GM19023 (cell line): Measurements from ENCODE around the gene PAX5.

Experiments used
- ATAC-seq: cut with Tn5 transposase; IDR thresholded peaks from one replicate; pipeline ENCODE4 v1.9.1; 2021; ENCODE audit warnings: mild to moderate bottlenecking, moderate library complexity; ENCODE audit not compliant: unreplicated experiment

PAX5 gene

GRCh38 chr9:36961561-36962325 is 72.3 kb downstream of the PAX5 start:
- no peak for ATAC-seq

- ATAC-seq = no peak
Observed at GRCh38 chr9:36961051-36961450, 73.0 kb downstream of the PAX5 start.

GRCh38 chr9:36960575-36960955 is 73.5 kb downstream of the PAX5 start:
- no peak for ATAC-seq

- ATAC-seq = no peak
Observed at GRCh38 chr9:36959681-36960574, 74.1 kb downstream of the PAX5 start.

- no peak for ATAC-seq
Observed at GRCh38 chr9:36956908-36957307, 77.2 kb downstream of the PAX5 start.

GRCh38 chr9:36950389-36950788 is 83.7 kb downstream of the PAX5 start:
- ATAC-seq = no peak

GRCh38 chr9:36949466-36949865 is 84.6 kb downstream of the PAX5 start:
- no peak for ATAC-seq

GRCh38 chr9:36948051-36948450 is 86.0 kb downstream of the PAX5 start:
- no peak for ATAC-seq

GRCh38 chr9:36946653-36947052 is 87.4 kb downstream of the PAX5 start:
- no peak for ATAC-seq

- ATAC-seq = no peak
Observed at GRCh38 chr9:36945999-36946398, 88.1 kb downstream of the PAX5 start.

- ATAC-seq = no peak
Observed at GRCh38 chr9:36942891-36943290, 91.2 kb downstream of the PAX5 start.

- no peak for ATAC-seq
Observed at GRCh38 chr9:36941441-36941840, 92.6 kb downstream of the PAX5 start.

GRCh38 chr9:36940881-36941280 is 93.2 kb downstream of the PAX5 start:
- no peak for ATAC-seq

- ATAC-seq = no peak
Observed at GRCh38 chr9:36940500-36940853, 93.6 kb downstream of the PAX5 start.

- ATAC-seq = no peak
Observed at GRCh38 chr9:36939655-36940499, 94.2 kb downstream of the PAX5 start.

GRCh38 chr9:36939214-36939613 is 94.9 kb downstream of the PAX5 start:
- ATAC-seq = no peak

GRCh38 chr9:36938617-36939016 is 95.5 kb downstream of the PAX5 start:
- no peak for ATAC-seq

GRCh38 chr9:36937951-36938350 is 96.1 kb downstream of the PAX5 start:
- ATAC-seq = no peak

- no peak for ATAC-seq
Observed at GRCh38 chr9:36937346-36937745, 96.7 kb downstream of the PAX5 start.

GRCh38 chr9:36936498-36936831 is 97.6 kb downstream of the PAX5 start:
- no peak for ATAC-seq

GRCh38 chr9:36935768-36936497 is 98.1 kb downstream of the PAX5 start:
- peak; percentile 70 for ATAC-seq
